ENCODE data around the gene XAGE5. TPM values are rescaled to one million over a fixed set of nuclear protein-coding genes. Genes with fewer than 3 reads are reported as not detected.

Gene XAGE5
- total RNA-seq, 1 donor from 2014 or later: not detected

DNA sequence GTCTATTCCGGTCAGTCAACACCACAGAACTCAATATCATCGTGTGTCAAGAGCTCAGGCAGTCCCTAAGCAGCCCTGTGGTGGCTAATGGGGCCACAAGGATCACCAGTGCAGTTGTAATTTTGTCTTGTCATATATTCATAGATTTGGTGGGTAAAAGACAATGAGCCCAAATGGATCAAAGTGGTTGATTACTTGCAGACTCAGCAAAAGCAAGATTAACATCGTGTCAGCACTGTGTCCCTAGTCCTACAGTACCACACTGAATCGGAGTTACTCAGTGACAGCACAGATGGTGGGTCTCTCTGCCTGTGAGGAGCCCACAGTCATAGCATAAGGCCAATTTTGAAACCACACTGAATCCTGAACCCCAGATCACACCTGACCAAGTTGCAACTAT is 8.7 kb downstream of the XAGE5 start:
- no peak for DNase-seq (ENCODE audit: low spot score)
- H3K27me3 Mint-ChIP-seq (ENCODE audit: insufficient read depth, low read depth): peaks cover 2% of the 10 kb centered on the region

DNA sequence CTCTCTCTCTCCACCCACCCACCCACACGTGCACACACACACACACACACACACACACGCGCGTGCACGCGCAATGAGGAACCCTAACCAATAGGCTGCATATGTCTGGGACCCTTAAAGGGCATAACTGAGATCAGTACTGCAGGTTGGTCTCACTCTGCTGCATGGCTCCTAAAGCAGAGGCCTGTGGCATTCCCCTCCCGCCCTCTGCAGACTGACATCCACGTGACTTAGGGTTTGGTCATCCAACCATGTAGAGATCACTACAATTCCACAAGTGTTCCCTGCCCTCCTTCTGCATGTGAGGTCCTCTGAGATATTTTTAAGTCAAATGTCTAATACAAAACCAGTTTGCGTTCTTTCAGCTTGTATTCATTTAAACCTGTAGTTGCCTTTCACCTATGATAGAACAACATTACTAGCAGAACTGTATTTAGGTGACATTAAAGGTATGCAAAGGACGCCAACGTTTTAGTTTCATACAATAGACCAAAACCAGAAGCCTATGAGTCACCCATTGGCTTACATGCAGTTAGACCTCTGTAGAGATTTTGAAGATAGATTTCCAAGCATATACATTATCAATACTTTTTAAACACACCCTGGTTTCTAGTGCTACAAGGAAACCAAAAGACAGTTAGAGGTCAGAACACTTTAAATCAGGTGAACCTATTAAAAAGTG is 10.1 kb downstream of the XAGE5 start:
- H3K4me3 ChIP-seq: no peak overlapping the region
- no peaks in the 10 kb centered on the region for H3K9me3 Mint-ChIP-seq
- no peak overlapping the region for H3K27ac ChIP-seq
- H3K36me3 Mint-ChIP-seq: no peaks in the 10 kb centered on the region
- no peak for TF ChIP-seq EZH2phosphoT487 (IDR thresholded peaks at IDR 0.05)
- no peak for TF ChIP-seq EZH2 (IDR thresholded peaks at IDR 0.05)
- TF ChIP-seq, protein P1, sequence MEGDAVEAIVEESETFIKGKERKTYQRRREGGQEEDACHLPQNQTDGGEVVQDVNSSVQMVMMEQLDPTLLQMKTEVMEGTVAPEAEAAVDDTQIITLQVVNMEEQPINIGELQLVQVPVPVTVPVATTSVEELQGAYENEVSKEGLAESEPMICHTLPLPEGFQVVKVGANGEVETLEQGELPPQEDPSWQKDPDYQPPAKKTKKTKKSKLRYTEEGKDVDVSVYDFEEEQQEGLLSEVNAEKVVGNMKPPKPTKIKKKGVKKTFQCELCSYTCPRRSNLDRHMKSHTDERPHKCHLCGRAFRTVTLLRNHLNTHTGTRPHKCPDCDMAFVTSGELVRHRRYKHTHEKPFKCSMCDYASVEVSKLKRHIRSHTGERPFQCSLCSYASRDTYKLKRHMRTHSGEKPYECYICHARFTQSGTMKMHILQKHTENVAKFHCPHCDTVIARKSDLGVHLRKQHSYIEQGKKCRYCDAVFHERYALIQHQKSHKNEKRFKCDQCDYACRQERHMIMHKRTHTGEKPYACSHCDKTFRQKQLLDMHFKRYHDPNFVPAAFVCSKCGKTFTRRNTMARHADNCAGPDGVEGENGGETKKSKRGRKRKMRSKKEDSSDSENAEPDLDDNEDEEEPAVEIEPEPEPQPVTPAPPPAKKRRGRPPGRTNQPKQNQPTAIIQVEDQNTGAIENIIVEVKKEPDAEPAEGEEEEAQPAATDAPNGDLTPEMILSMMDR (IDR thresholded peaks at IDR 0.05): no peak
- no peaks in the 10 kb centered on the region for H4K20me1 ChIP-seq (ENCODE audit: low read depth)
- DNase-seq (ENCODE audit: low spot score): no peak
- H2AFZ ChIP-seq (replicated peaks): no peak overlapping the region
- H3K9ac ChIP-seq: no peak overlapping the region
- H3K36me3 ChIP-seq: no peaks in the 10 kb centered on the region
- peaks cover 2% of the 10 kb centered on the region for H3K27me3 Mint-ChIP-seq (ENCODE audit: insufficient read depth, low read depth)
- no peaks in the 10 kb centered on the region for H3F3A ChIP-seq (ENCODE audit: low read depth)
- H3K4me1 Mint-ChIP-seq: no peaks in the 10 kb centered on the region
- H3K9me3 ChIP-seq (ENCODE audit: low read depth): no peaks in the 10 kb centered on the region
- H3K4me2 ChIP-seq: no peak overlapping the region
- no peak overlapping the region for H3K27ac Mint-ChIP-seq
- no peaks in the 10 kb centered on the region for H3K27me3 ChIP-seq
- H3K4me3 Mint-ChIP-seq: no peak overlapping the region
- no peaks in the 10 kb centered on the region for H3K4me1 ChIP-seq
- H3K79me2 ChIP-seq (ENCODE audit: low read depth): no peaks in the 10 kb centered on the region

More for the DNA sequence above, 8.7 kb downstream of the XAGE5 start:
- no peak overlapping the region for H3K4me3 ChIP-seq
- no peak overlapping the region for H3K27ac Mint-ChIP-seq
- H3K36me3 Mint-ChIP-seq: no peaks in the 10 kb centered on the region
- H3K27me3 ChIP-seq: no peaks in the 10 kb centered on the region
- H3K4me3 Mint-ChIP-seq: no peak overlapping the region
- H3K9me3 ChIP-seq (ENCODE audit: low read depth): no peaks in the 10 kb centered on the region
- H3K9ac ChIP-seq: no peak overlapping the region
- no peaks in the 10 kb centered on the region for H3K36me3 ChIP-seq
- no peaks in the 10 kb centered on the region for H3K9me3 Mint-ChIP-seq
- no peaks in the 10 kb centered on the region for H3F3A ChIP-seq (ENCODE audit: low read depth)
- H2AFZ ChIP-seq (replicated peaks): no peak overlapping the region
- H4K20me1 ChIP-seq (ENCODE audit: low read depth): no peaks in the 10 kb centered on the region
- H3K4me1 Mint-ChIP-seq: no peaks in the 10 kb centered on the region
- no peak overlapping the region for H3K27ac ChIP-seq
- TF ChIP-seq EZH2phosphoT487 (IDR thresholded peaks at IDR 0.05) (no peak), EZH2 (IDR thresholded peaks at IDR 0.05) (no peak)
- H3K4me1 ChIP-seq: no peaks in the 10 kb centered on the region
- no peaks in the 10 kb centered on the region for H3K79me2 ChIP-seq (ENCODE audit: low read depth)
- H3K4me2 ChIP-seq: no peak overlapping the region

DNA sequence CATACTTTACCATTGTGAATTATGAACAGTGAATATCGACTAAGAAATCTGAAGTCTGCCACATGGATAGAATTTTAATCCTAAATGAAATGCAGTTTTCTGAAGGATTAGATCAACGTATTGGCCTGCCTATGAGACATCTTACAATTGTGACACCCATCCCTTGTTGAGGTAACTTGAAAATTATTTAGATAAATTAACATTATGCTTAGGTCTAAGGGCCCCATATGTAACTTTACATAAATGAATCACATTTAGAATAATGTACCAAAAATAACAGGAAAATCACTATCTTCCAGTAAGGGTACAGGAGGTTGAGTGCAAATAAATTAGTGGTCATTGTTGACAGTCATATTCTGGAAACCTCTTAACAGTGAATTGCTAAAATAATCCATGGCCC is 13.5 kb downstream of the XAGE5 start:
- H3K79me2 ChIP-seq (ENCODE audit: low read depth): no peaks in the 10 kb centered on the region
- H2AFZ ChIP-seq (replicated peaks): no peak overlapping the region
- no peak overlapping the region for H3K27ac Mint-ChIP-seq
- no peak for TF ChIP-seq EZH2phosphoT487 (IDR thresholded peaks at IDR 0.05)
- no peak for TF ChIP-seq EZH2 (IDR thresholded peaks at IDR 0.05)
- TF ChIP-seq, protein P1 (IDR thresholded peaks at IDR 0.05): no peak
- no peaks in the 10 kb centered on the region for H3K4me1 ChIP-seq
- H3K27ac ChIP-seq: no peak overlapping the region
- no peaks in the 10 kb centered on the region for H3K9me3 ChIP-seq (ENCODE audit: low read depth)
- no peaks in the 10 kb centered on the region for H3K27me3 ChIP-seq
- no peaks in the 10 kb centered on the region for H4K20me1 ChIP-seq (ENCODE audit: low read depth)
- H3K4me2 ChIP-seq: no peak overlapping the region
- H3K4me1 Mint-ChIP-seq: no peaks in the 10 kb centered on the region
- no peaks in the 10 kb centered on the region for H3K36me3 Mint-ChIP-seq
- DNase-seq (ENCODE audit: low spot score): no peak
- H3K9me3 Mint-ChIP-seq: peaks cover 15% of the 10 kb centered on the region
- no peaks in the 10 kb centered on the region for H3K36me3 ChIP-seq
- no peak overlapping the region for H3K4me3 ChIP-seq
- no peak overlapping the region for H3K4me3 Mint-ChIP-seq
- H3F3A ChIP-seq (ENCODE audit: low read depth): no peaks in the 10 kb centered on the region
- no peak overlapping the region for H3K9ac ChIP-seq
- peaks cover 4% of the 10 kb centered on the region for H3K27me3 Mint-ChIP-seq (ENCODE audit: insufficient read depth, low read depth)

DNA sequence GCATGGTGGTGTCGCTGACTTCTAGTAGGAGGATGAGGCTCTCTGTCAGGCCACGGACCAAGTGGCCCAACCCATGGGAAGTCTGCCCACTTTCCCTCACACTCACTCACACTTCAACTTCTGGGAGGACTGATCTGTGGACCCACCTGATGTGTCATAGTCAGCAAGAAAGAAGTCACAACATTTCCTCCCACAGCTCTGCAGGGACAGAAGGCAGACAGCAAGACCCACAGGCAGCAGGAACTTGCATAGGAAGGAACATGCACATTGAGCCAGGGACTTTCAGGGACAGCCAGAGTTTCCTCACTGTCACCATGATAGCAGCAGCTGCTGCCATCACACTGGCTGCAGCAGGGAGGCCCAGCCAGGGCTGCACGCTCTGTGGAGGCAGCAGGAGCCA is 19.5 kb downstream of the XAGE5 start:
- Histone ChIP-seq H3K79me2 (ENCODE audit: low read depth) (no peaks in the 10 kb centered on the region), H3K4me1 (no peaks in the 10 kb centered on the region), H3K9me3 (ENCODE audit: low read depth) (no peaks in the 10 kb centered on the region), H3K27me3 (no peaks in the 10 kb centered on the region), H3K27ac (no peak overlapping the region), H3K4me3 (no peak overlapping the region), H3K9ac (no peak overlapping the region), H2AFZ (replicated peaks) (no peak overlapping the region), H3K4me2 (no peak overlapping the region), H4K20me1 (ENCODE audit: low read depth) (no peaks in the 10 kb centered on the region), H3F3A (ENCODE audit: low read depth) (no peaks in the 10 kb centered on the region), H3K36me3 (no peaks in the 10 kb centered on the region)
- H3K9me3 Mint-ChIP-seq: peaks cover 26% of the 10 kb centered on the region
- TF ChIP-seq EZH2phosphoT487 (IDR thresholded peaks at IDR 0.05): no peak
- TF ChIP-seq, protein P1 (IDR thresholded peaks at IDR 0.05): no peak
- TF ChIP-seq EZH2 (IDR thresholded peaks at IDR 0.05): no peak
- H3K27me3 Mint-ChIP-seq (ENCODE audit: insufficient read depth, low read depth): peaks cover 5% of the 10 kb centered on the region
- H3K4me1 Mint-ChIP-seq: no peaks in the 10 kb centered on the region
- H3K36me3 Mint-ChIP-seq: no peaks in the 10 kb centered on the region
- no peak for DNase-seq (ENCODE audit: low spot score)
- no peak overlapping the region for H3K27ac Mint-ChIP-seq
- no peak overlapping the region for H3K4me3 Mint-ChIP-seq
